Retinal pigment epithelial cell (primary cell): ENCODE results near the gene TBL1Y.

Experiments
- DNase-seq: peaks from one replicate; pipeline ENCODE4 v3.0.0-alpha.2; 2010; ENCODE audit warnings: low read depth
- H3K4me3 ChIP-seq: 2 replicates; pipeline ENCODE4 v1.5.1; 2011; ENCODE audit warnings: mild to moderate bottlenecking, low read length, control low read depth, moderate library complexity
- TF ChIP-seq, protein P1 (sequence below): conservative IDR thresholded peaks from 2 replicates; pipeline ENCODE4 v1.5.1; 2011; ENCODE audit warnings: low read depth, low read length, control low read depth, inconsistent platforms

The TBL1Y gene

DNA sequence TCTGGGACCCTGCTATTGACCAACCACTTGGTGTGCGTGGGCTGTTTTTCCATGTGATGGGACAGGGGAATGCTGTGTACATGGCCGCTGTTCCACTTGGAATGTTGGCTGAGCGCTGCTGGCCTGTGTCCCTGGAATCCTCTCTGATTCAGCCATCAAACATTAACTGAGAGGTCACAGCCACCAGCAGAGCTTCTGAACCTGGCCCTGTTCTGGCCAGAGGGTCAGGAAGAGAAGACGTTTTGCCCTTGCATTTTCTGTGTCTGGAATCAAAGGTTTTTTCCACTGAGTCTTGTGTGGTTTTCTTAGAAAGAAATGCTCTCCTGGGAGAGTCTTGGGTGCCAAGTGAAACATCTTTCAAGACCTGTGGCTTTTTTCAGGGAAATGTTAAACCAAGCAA, 85.5 kb downstream of the TBL1Y start:
- TF ChIP-seq, protein P1, sequence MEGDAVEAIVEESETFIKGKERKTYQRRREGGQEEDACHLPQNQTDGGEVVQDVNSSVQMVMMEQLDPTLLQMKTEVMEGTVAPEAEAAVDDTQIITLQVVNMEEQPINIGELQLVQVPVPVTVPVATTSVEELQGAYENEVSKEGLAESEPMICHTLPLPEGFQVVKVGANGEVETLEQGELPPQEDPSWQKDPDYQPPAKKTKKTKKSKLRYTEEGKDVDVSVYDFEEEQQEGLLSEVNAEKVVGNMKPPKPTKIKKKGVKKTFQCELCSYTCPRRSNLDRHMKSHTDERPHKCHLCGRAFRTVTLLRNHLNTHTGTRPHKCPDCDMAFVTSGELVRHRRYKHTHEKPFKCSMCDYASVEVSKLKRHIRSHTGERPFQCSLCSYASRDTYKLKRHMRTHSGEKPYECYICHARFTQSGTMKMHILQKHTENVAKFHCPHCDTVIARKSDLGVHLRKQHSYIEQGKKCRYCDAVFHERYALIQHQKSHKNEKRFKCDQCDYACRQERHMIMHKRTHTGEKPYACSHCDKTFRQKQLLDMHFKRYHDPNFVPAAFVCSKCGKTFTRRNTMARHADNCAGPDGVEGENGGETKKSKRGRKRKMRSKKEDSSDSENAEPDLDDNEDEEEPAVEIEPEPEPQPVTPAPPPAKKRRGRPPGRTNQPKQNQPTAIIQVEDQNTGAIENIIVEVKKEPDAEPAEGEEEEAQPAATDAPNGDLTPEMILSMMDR = no peak
- no peak for DNase-seq
- H3K4me3 ChIP-seq = no peak overlapping the region

DNA sequence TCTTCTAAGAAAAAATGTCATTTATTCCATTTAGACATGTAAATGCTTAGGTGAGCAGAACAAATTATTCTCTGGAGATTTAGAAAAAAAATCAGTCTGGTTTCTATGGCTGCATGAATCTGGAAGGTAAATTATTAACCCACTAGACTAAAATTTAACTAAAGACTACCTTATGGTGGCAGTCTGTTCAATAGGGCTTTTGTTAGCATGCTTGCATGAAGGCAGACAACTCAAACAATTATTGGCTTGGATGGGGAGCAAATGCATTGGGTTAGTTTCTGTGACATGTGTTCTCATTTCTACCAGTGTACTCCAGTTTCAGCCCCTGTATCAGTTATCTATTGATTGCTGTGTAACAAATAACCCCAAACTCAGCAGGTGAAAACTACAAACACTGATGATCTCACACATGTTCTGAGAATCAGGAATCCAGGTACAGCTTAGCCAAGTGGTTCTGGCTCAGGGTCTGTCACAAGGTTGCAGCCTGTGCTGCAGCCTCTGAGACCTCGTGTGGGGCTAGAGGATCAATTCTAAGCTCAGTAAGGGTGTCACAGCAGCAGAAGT, 87.1 kb downstream of the TBL1Y start:
- TF ChIP-seq, protein P1 = no peak
- no peak for DNase-seq
- no peak overlapping the region for H3K4me3 ChIP-seq

DNA sequence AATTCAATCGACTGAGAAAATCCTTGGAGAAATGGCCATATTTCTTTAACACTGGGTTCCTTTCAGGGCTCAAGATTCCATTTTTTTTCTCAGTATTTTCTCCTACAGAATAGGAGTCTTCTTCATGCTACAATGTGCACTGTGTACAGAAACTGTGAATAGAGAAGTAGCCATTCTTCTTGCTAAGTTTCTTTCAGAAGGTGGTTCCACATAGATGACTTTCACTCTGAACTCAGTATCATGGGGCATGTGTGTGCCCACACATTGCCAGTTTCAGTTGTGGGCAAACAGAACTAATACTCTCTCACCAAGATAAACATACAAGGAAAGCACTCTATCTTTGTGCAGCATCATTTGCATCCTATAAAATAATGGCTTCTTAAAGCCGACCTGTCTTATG, 89.4 kb downstream of the TBL1Y start:
- no peak for DNase-seq
- TF ChIP-seq, protein P1 = no peak
- no peak overlapping the region for H3K4me3 ChIP-seq

DNA sequence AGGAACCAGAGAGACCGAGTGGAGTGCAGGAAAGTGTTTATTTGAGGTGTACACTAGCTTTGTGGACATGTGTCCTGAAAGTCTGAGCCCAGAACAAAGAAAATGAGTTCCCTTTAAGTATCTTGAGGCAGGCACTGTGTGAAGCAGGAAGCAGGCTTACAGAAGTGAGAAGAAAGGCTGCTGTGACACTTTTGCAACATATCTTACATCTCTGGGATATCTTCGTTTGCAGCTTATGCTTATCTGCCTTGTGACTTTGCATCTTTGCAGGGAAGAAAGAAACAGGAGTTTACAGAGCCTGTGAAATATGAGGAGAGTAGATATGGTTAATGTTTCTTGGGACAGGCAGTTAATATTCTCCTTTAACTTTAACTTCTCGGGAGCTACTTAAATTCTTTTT, 92.1 kb downstream of the TBL1Y start:
- TF ChIP-seq, protein P1 = no peak
- H3K4me3 ChIP-seq = no peak overlapping the region
- no peak for DNase-seq

DNA sequence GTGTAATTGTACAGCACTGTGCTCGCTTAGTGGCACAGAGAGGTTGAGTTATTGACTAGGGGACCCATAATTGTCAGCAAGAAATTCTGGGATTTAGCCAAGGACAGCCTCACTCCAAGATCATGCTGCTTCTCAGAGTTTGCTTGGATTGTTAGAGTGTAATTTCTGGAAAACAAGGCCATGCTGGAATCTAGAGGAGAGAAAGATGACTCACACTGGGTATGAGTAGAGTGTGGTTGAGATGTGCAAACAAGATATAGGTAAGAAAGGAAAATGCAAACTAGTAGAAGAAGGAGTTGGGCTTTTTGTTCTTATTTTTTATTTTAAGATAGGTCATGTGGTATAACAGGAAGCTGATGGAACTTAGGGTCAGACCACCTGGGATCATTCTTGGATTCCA, 97.4 kb downstream of the TBL1Y start:
- TF ChIP-seq, protein P1 = no peak
- no peak overlapping the region for H3K4me3 ChIP-seq
- DNase-seq = no peak

DNA sequence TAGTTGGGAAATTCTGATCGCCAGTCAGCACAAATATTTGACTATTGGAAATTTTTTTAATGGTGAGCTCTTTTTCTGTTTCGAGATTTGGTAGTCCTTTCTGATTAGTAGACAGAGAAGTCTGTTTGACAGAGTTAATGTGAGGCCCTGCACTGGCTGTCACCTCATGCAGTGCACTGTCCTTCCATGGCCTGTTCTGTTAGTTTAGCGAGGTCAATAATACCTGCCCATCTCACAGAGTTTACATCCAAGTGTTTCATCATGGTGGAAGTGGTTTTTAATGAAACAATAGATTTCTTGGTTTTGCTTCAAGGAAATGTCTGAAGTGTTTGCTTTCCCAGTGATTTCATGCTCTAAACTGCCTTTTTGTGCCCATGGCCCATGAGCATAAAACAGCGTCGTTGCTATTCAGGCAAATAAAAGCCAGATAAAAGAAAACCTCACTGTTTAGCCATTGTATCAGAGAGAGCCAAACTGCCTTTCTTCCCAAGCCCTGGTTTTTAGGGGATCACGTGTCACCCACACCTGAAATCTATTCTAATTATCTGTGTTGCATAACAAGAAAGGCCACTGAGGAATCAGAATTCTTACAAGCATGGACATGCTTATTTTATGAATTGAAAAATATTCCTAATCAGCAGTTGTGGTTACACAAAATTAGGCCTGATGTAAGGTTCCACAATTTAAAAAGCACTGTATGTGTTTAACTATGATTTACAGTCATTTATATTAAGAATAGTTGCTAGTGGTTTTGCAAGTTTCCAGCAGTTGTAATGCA, 98.3 kb downstream of the TBL1Y start:
- H3K4me3 ChIP-seq = no peak overlapping the region
- DNase-seq = no peak
- TF ChIP-seq, protein P1 = no peak

DNA sequence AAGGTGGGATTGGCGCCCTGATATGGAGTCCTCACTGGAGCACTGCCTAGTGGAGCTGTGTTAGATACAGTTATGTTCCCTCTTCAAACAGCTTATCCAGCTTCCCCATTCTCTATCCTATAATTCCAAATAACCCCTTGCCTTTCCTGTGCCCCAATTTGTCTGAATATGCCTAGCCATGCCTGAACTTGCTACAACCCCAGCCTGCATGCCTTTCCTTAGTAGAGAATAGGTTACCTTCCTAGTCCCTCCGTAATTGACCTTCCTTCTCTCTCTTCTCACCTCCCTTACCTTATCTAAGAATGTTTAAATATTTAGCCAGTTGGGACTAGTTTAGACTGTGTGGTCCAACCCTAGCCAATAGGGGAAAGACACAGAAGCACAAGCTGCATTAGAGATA, 102.6 kb downstream of the TBL1Y start:
- no peak overlapping the region for H3K4me3 ChIP-seq
- DNase-seq = no peak
- TF ChIP-seq, protein P1 = no peak
